ENCODE measurements around the gene ZNF549.

- no peak for TF ChIP-seq CTCF (IDR thresholded peaks at IDR 0.05; ENCODE audit: extremely low read depth in 1 of 2, insufficient read depth in 1 of 2, low read depth in 1 of 2, low read length in 2 of 2)
- no peak for TF ChIP-seq POLR2A (IDR thresholded peaks at IDR 0.05; ENCODE audit: low read depth, low read length)
- no peak for TF ChIP-seq EZH2 (IDR thresholded peaks at IDR 0.05; ENCODE audit: borderline replicate concordance, low read depth, low read length, severe bottlenecking)
These were observed 31.4 kb downstream of the ZNF549 start for GRCh38 chr19:57558525-57558924.
